Breast epithelium (tissue), 3 donors: ENCODE data around the gene SMIM14.

Experiments
- POLR2A ChIP-seq: fragments of 450-650 bp; IDR thresholded peaks from one replicate; pipeline ENCODE4 v1.6.1; 2016; ENCODE audit warnings: antibody characterized with exemption, mild to moderate bottlenecking, moderate library complexity
- POLR2AphosphoS5 ChIP-seq, 3 donors: sonication (generic); formaldehyde crosslinking; IDR thresholded peaks; one replicate each; pipeline ENCODE4 v1.6.1; 2017; ENCODE audit warnings: antibody characterized with exemption in 3 of 3
- TF ChIP-seq, protein P1 (sequence below), 3 donors: fragments of 450-650 bp; IDR thresholded peaks; one replicate each; pipeline ENCODE4 v1.5.1; 2016 to 2017; ENCODE audit warnings: antibody characterized with exemption in 3 of 3, mild to moderate bottlenecking in 3 of 3, moderate library complexity in 3 of 3

GRCh38 chr4:39544580-39545315 is 93.9 kb downstream of the SMIM14 start:
- TF ChIP-seq, protein P1, sequence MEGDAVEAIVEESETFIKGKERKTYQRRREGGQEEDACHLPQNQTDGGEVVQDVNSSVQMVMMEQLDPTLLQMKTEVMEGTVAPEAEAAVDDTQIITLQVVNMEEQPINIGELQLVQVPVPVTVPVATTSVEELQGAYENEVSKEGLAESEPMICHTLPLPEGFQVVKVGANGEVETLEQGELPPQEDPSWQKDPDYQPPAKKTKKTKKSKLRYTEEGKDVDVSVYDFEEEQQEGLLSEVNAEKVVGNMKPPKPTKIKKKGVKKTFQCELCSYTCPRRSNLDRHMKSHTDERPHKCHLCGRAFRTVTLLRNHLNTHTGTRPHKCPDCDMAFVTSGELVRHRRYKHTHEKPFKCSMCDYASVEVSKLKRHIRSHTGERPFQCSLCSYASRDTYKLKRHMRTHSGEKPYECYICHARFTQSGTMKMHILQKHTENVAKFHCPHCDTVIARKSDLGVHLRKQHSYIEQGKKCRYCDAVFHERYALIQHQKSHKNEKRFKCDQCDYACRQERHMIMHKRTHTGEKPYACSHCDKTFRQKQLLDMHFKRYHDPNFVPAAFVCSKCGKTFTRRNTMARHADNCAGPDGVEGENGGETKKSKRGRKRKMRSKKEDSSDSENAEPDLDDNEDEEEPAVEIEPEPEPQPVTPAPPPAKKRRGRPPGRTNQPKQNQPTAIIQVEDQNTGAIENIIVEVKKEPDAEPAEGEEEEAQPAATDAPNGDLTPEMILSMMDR (IDR thresholded peaks at IDR 0.05) = no peak
- no peak for TF ChIP-seq POLR2A
- no peak for TF ChIP-seq POLR2AphosphoS5 (IDR thresholded peaks at IDR 0.05)
